PC-3 (cell line): ENCODE data around the gene ASB7. TPM values are rescaled to one million over a fixed set of nuclear protein-coding genes. Genes with fewer than 3 reads are reported as not detected.

Source experiments
- ATAC-seq: fragments of 200-7000 bp; cut with Tn5 transposase; 2 replicates; pipeline ENCODE4 v1.9.1; 2020; ENCODE audit warnings: mild to moderate bottlenecking, moderate library complexity
- BruUV-seq: library from RNA; stranded (reverse); fragments of 400-500 nt; replicated peaks from 2 replicates; lab custom pipeline; 2021; lab: Mats Ljungman, UMichigan
- CTCF ChIA-PET: fragments of 300-600 bp; sonication (Branson Sonifier 250); formaldehyde crosslinking; loops from one replicate; lab custom pipeline; 2022; ENCODE audit warnings: antibody characterized with exemption; lab: Charles Lee
- POLR2A ChIA-PET: fragments of 300-600 bp; sonication (Branson Sonifier 250); formaldehyde crosslinking; loops from one replicate; lab custom pipeline; 2022; ENCODE audit warnings: antibody characterized with exemption; ENCODE audit not compliant: unreplicated experiment; lab: Charles Lee
- DNase-seq: peaks from one replicate; pipeline ENCODE4 v3.0.0-alpha.2; 2015
- H2AFZ ChIP-seq: fragments of 300-600 bp; sonication (generic); 2 replicates; pipeline ENCODE4 v1.6.0; 2016; ENCODE audit warnings: antibody characterized with exemption, low read length
- H3F3A ChIP-seq: fragments of 300-600 bp; sonication (generic); one replicate; pipeline ENCODE4 v1.6.0; 2017; ENCODE audit warnings: antibody characterized with exemption, low read length, control low read depth, mild to moderate bottlenecking; ENCODE audit not compliant: unreplicated experiment
- H3K27ac ChIP-seq: fragments of 300-600 bp; sonication (generic); 2 replicates; pipeline ENCODE4 v1.5.1; 2016; ENCODE audit warnings: mild to moderate bottlenecking, low read length
- H3K27me3 ChIP-seq: fragments of 300-600 bp; sonication (generic); 2 replicates; pipeline ENCODE4 v1.6.1; 2016; ENCODE audit warnings: low read length, mixed read lengths
- H3K36me3 ChIP-seq: fragments of 300-600 bp; sonication (generic); 2 replicates; pipeline ENCODE4 v1.6.1; 2016; ENCODE audit warnings: low read depth, mixed run types, low read length, mixed read lengths
- H3K4me1 ChIP-seq: fragments of 300-600 bp; sonication (generic); 2 replicates; pipeline ENCODE4 v1.5.1; 2016; ENCODE audit warnings: low read length; ENCODE audit not compliant: insufficient read depth
- H3K4me2 ChIP-seq: fragments of 300-600 bp; sonication (generic); 2 replicates; pipeline ENCODE4 v1.6.0; 2016; ENCODE audit warnings: low read length
- H3K4me3 ChIP-seq: fragments of 300-600 bp; sonication (generic); 2 replicates; pipeline ENCODE4 v1.5.1; 2016; ENCODE audit warnings: mild to moderate bottlenecking, low read length, mixed read lengths
- H3K79me2 ChIP-seq: fragments of 300-600 bp; sonication (generic); 2 replicates; pipeline ENCODE4 v1.6.1; 2017; ENCODE audit warnings: low read length, mixed read lengths
- H3K9ac ChIP-seq: fragments of 300-600 bp; sonication (generic); 2 replicates; pipeline ENCODE4 v1.6.0; 2016; ENCODE audit warnings: mild to moderate bottlenecking, low read length
- H3K9me2 ChIP-seq: fragments of 300-600 bp; sonication (generic); replicated peaks from 2 replicates; pipeline ENCODE4 v1.6.1; 2016; ENCODE audit warnings: mixed run types, low read length, mixed read lengths
- H3K9me3 ChIP-seq: fragments of 300-600 bp; sonication (generic); 2 replicates; pipeline ENCODE4 v1.6.1; 2016; ENCODE audit warnings: low read length, mixed read lengths
- H4K20me1 ChIP-seq: fragments of 300-600 bp; sonication (generic); 2 replicates; pipeline ENCODE4 v1.6.1; 2016; ENCODE audit warnings: low read length, mixed read lengths
- EZH2 ChIP-seq: fragments of 300-600 bp; sonication (generic); IDR thresholded peaks from one replicate; pipeline ENCODE4 v1.6.1; 2017; ENCODE audit warnings: antibody characterized with exemption, mild to moderate bottlenecking, low read length; ENCODE audit not compliant: unreplicated experiment
- EZH2phosphoT487 ChIP-seq: fragments of 300-600 bp; sonication (generic); IDR thresholded peaks from 2 replicates; pipeline ENCODE4 v1.6.1; 2018; ENCODE audit warnings: mild to moderate bottlenecking, antibody characterized with exemption, low read length, borderline replicate concordance
- intact Hi-C: fragments of 100-400 bp; cut with micrococcal nuclease; formaldehyde crosslinking; loops from 2 replicates; pipeline ENCODE4 v1.9.0; 2023
- total RNA-seq: library from RNA; depleted of rRNA; stranded (reverse); fragments of >200 nt; gene quantifications from 2 replicates; pipeline ENCODE4 v1.2.3, GENCODE V29; 2014
- TF ChIP-seq, protein P1 (sequence below): fragments of 300-600 bp; sonication (generic); conservative IDR thresholded peaks from 2 replicates; pipeline ENCODE4 v1.5.1; 2017; ENCODE audit warnings: antibody characterized with exemption, low read depth, mild to moderate bottlenecking, low read length

The ASB7 gene
- total RNA-seq, 1 experiment from 2014 or later: 7.8 TPM

DNA sequence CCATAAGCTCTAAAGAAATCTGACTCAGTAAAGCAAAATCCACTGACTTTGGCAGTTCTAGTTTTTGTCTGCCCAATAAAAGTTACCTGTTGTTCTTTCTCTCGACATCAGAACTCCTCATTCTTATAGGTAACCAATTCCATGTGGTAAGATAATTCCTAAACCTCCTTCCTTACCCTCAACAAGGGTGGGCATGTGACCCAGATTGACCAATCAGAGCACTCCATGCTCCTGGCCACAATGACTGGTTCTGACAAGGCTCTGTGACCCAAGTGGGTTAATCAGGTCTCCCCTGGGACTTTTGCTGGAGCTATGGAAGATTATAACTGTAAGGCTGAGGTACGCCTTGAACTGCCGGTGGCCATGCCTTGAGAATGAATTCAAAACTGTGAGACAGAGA is 32.1 kb upstream of the ASB7 start:
- no peak overlapping the region for H3K4me3 ChIP-seq
- no peaks in the 10 kb centered on the region for H3K9me3 ChIP-seq
- no peaks in the 10 kb centered on the region for H3K4me1 ChIP-seq
- no peaks in the 10 kb centered on the region for H3K9me2 ChIP-seq
- no peak for TF ChIP-seq EZH2phosphoT487
- TF ChIP-seq, protein P1, sequence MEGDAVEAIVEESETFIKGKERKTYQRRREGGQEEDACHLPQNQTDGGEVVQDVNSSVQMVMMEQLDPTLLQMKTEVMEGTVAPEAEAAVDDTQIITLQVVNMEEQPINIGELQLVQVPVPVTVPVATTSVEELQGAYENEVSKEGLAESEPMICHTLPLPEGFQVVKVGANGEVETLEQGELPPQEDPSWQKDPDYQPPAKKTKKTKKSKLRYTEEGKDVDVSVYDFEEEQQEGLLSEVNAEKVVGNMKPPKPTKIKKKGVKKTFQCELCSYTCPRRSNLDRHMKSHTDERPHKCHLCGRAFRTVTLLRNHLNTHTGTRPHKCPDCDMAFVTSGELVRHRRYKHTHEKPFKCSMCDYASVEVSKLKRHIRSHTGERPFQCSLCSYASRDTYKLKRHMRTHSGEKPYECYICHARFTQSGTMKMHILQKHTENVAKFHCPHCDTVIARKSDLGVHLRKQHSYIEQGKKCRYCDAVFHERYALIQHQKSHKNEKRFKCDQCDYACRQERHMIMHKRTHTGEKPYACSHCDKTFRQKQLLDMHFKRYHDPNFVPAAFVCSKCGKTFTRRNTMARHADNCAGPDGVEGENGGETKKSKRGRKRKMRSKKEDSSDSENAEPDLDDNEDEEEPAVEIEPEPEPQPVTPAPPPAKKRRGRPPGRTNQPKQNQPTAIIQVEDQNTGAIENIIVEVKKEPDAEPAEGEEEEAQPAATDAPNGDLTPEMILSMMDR: no peak
- TF ChIP-seq EZH2: no peak
- no peak overlapping the region for H3K4me2 ChIP-seq
- intact Hi-C loops: no loop called here
- H4K20me1 ChIP-seq: no peaks in the 10 kb centered on the region
- no peak overlapping the region for H3K27ac ChIP-seq
- no peaks in the 10 kb centered on the region for H3K79me2 ChIP-seq
- no peak for ATAC-seq
- no TSS peak for BruUV-seq
- H3K36me3 ChIP-seq: peaks cover 20% of the 10 kb centered on the region
- no peaks in the 10 kb centered on the region for H3K27me3 ChIP-seq
- H3K9ac ChIP-seq: no peak overlapping the region
- POLR2A ChIA-PET: no interaction called here
- H3F3A ChIP-seq: no peaks in the 10 kb centered on the region
- DNase-seq: no peak
- H2AFZ ChIP-seq: no peak overlapping the region
- CTCF ChIA-PET: no interaction called here

DNA sequence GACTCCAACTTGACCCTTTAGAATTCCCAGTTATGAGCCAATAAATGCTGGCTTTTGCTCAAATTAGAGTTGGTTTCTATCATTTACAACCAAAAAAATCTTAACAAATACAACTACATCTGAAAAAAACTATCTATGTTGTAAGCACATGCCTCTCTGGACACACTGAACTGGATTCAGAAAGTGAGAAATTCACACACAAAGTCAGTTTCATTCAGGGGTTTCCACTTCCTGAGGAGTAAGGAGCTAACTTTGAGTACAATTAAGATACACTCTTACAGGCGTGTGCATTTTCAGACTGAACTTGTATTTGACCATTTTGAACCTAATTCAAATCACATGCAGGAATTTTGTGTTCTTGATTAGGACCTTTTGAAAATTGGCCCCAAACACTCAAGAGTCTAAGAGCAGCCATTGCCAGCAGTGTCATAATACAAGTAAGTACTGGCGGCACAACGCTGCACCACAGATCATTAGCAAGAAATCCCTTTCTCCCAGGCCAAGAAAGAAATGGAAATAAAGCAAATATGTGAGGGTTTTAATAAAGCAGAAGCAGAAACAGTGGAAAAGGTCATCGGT is 31.6 kb upstream of the ASB7 start:
- no peak for DNase-seq
- ChIA-PET CTCF (no interaction called here), POLR2A (no interaction called here)
- BruUV-seq: no TSS peak
- no peak for TF ChIP-seq EZH2
- TF ChIP-seq, protein P1: no peak
- no peak for TF ChIP-seq EZH2phosphoT487
- H3K36me3 ChIP-seq: peaks cover 20% of the 10 kb centered on the region
- no peaks in the 10 kb centered on the region for H3K9me2 ChIP-seq
- H3K27me3 ChIP-seq: no peaks in the 10 kb centered on the region
- H3K79me2 ChIP-seq: no peaks in the 10 kb centered on the region
- H3K4me2 ChIP-seq: no peak overlapping the region
- no peaks in the 10 kb centered on the region for H3K9me3 ChIP-seq
- H2AFZ ChIP-seq: no peak overlapping the region
- H3K9ac ChIP-seq: no peak overlapping the region
- no peak overlapping the region for H3K27ac ChIP-seq
- H3K4me1 ChIP-seq: no peaks in the 10 kb centered on the region
- H4K20me1 ChIP-seq: no peaks in the 10 kb centered on the region
- H3F3A ChIP-seq: no peaks in the 10 kb centered on the region
- ATAC-seq: no peak
- H3K4me3 ChIP-seq: no peak overlapping the region
- intact Hi-C loops: no loop called here

DNA sequence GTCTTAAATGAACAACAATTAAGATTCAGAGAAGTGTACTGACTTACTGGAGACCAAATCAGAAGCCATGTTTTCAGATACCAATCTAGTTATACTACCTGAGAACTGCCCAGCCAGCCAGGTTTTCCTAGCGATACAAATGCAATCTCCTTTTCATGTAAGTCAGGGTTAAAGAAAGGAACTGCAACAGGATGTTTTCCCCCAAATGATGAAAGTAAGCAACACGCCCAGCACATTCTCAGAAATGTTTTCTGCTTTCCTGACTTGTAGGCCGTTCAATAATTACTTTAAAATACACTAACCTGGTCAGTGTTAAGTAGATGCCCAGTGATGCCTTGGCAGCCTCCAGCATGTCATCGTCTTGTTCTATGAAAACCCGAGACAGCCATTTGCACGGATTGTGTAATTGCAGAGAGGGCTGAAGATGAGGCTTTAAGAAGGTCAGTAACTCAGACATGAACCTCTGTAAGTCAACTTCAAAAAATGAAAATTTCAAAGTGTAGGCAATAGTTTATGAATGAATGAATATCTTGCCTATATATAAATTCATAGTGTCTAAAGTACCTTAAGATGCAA is 30.7 kb upstream of the ASB7 start:
- DNase-seq (no peak), ATAC-seq (no peak)
- H3K9ac ChIP-seq: no peak overlapping the region
- peaks cover 20% of the 10 kb centered on the region for H3K36me3 ChIP-seq
- BruUV-seq: no TSS peak
- H3K27me3 ChIP-seq: no peaks in the 10 kb centered on the region
- no peaks in the 10 kb centered on the region for H3F3A ChIP-seq
- no peaks in the 10 kb centered on the region for H3K4me1 ChIP-seq
- H4K20me1 ChIP-seq: no peaks in the 10 kb centered on the region
- intact Hi-C loops: loop anchor here (1.0 to 2.0 kb wide), 2 partner anchors 63 to 221 kb away; no protein-coding TSS in a partner anchor
- no peak overlapping the region for H3K4me2 ChIP-seq
- ChIA-PET POLR2A (no interaction called here), CTCF (no interaction called here)
- no peak overlapping the region for H3K4me3 ChIP-seq
- H3K27ac ChIP-seq: no peak overlapping the region
- no peaks in the 10 kb centered on the region for H3K9me3 ChIP-seq
- no peaks in the 10 kb centered on the region for H3K9me2 ChIP-seq
- no peak overlapping the region for H2AFZ ChIP-seq
- no peaks in the 10 kb centered on the region for H3K79me2 ChIP-seq
- no peak for TF ChIP-seq EZH2
- no peak for TF ChIP-seq EZH2phosphoT487
- TF ChIP-seq, protein P1: no peak
